Measurements from ENCODE around the gene STIM1.

DNA sequence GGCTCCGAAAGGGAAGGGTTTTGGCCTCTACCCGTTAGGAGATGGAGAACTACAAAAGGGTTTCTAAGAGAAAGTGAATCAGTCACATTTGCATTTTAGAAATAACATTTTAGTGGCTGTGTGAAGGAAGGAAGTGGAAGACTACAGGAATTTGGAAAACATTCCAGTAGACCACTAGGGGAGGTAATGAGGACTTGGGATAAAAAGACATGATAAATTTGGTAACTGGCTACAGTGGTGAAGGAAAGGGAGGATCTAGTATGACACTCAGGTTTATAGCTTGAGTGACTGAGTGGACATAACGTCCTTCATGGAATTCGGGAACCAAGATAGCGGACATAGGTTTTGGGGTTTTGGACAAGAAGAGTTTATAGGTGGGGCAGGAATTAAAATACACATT is 232.1 kb downstream of the STIM1 start:
- TF ChIP-seq, protein P1, sequence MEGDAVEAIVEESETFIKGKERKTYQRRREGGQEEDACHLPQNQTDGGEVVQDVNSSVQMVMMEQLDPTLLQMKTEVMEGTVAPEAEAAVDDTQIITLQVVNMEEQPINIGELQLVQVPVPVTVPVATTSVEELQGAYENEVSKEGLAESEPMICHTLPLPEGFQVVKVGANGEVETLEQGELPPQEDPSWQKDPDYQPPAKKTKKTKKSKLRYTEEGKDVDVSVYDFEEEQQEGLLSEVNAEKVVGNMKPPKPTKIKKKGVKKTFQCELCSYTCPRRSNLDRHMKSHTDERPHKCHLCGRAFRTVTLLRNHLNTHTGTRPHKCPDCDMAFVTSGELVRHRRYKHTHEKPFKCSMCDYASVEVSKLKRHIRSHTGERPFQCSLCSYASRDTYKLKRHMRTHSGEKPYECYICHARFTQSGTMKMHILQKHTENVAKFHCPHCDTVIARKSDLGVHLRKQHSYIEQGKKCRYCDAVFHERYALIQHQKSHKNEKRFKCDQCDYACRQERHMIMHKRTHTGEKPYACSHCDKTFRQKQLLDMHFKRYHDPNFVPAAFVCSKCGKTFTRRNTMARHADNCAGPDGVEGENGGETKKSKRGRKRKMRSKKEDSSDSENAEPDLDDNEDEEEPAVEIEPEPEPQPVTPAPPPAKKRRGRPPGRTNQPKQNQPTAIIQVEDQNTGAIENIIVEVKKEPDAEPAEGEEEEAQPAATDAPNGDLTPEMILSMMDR (IDR thresholded peaks at IDR 0.05) = peak in 1 of 4 experiments; percentile 5
- TF ChIP-seq POLR2A (IDR thresholded peaks at IDR 0.05) (no peak), POLR2AphosphoS5 (IDR thresholded peaks at IDR 0.05) (no peak), EP300 (IDR thresholded peaks at IDR 0.05) (no peak)

Data from gastroesophageal sphincter (tissue), 3 donors.